ENCODE data around the gene TBCD. TPM values are rescaled to one million over a fixed set of nuclear protein-coding genes. Genes with fewer than 3 reads are reported as not detected.
"Not testable (repeated sequence)": the region's sequence is repeated elsewhere in the genome, so short reads cannot be mapped to it uniquely, and the experiment has no call there.

The TBCD gene
- total RNA-seq, 6 experiments from 2014 or later: 47.3 to 67.6 (median 62.5) TPM

DNA sequence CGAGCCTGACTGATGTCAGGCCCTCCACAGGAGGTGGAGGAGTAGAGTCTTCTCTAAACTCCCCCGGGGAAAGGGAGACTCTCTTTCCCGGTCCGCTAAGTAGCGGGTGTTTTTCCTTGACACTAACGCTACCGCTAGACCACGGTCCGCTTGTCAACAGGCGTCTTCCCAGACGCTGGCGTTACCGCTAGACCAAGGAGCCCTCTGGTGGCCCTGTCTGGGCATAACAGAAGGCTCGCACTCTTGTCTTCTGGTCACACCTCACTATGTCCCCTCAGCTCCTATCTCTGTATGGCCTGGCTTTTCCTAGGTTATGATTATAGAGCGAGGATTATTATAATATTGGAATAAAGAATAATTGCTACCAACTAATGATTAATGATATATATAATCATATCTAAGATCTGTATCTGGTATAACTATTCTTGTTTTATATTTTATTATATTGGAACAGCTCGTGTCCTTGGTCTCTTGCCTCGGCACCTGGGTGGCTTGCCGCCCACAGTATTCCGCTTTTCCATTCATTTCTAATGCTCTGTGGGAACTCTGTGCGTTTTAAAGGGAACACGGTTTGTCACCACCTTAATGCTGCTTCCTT, 26.0 kb downstream of the TBCD start:
- not testable (repeated sequence) for H3K36me3 Mint-ChIP-seq (ENCODE audit: low read depth); H3K9me3 Mint-ChIP-seq; DNase-seq; H3K4me3 Mint-ChIP-seq; H3K27me3 Mint-ChIP-seq (ENCODE audit: insufficient read depth); H3K27ac Mint-ChIP-seq; H3K4me1 Mint-ChIP-seq (ENCODE audit: low read depth)
- TF ChIP-seq, protein P1, sequence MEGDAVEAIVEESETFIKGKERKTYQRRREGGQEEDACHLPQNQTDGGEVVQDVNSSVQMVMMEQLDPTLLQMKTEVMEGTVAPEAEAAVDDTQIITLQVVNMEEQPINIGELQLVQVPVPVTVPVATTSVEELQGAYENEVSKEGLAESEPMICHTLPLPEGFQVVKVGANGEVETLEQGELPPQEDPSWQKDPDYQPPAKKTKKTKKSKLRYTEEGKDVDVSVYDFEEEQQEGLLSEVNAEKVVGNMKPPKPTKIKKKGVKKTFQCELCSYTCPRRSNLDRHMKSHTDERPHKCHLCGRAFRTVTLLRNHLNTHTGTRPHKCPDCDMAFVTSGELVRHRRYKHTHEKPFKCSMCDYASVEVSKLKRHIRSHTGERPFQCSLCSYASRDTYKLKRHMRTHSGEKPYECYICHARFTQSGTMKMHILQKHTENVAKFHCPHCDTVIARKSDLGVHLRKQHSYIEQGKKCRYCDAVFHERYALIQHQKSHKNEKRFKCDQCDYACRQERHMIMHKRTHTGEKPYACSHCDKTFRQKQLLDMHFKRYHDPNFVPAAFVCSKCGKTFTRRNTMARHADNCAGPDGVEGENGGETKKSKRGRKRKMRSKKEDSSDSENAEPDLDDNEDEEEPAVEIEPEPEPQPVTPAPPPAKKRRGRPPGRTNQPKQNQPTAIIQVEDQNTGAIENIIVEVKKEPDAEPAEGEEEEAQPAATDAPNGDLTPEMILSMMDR (IDR thresholded peaks at IDR 0.05): peak; percentile 66

- H3K9me3 Mint-ChIP-seq: no peaks in the 10 kb centered on the region
These were observed 27.7 kb downstream of the TBCD start for GRCh38 chr17:82779541-82779940.

DNA sequence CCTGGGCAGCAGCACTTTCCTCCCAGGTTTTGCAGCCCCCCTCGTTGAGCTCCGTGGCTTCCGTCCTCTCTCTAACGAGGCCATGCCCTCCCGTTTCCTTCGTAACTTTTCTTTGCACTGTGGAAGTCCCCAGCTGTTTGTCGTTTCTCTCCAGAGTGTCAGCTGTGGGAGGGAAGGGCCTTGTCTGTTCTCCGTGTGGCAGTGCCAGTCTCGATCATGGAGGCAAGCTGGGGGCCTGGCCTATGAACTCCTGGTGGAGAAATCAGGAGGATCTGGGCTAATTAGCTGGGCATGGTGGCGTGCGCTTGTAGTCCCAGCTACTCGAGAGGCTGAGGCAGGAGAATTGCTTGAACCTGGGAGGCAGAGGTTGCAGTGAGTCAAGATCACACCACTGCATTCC, 28.3 kb downstream of the TBCD start:
- H3K36me3 Mint-ChIP-seq (ENCODE audit: low read depth): peaks cover 5% of the 10 kb centered on the region; the same call in 1 of the 2 replicates
- no peak for DNase-seq
- TF ChIP-seq, protein P1 (IDR thresholded peaks at IDR 0.05): no peak
- H3K9me3 Mint-ChIP-seq: no peaks in the 10 kb centered on the region
- H3K4me1 Mint-ChIP-seq (ENCODE audit: low read depth): peaks cover 6% of the 10 kb centered on the region; the same call in 1 of the 2 replicates
- H3K4me3 Mint-ChIP-seq: no peak overlapping the region
- peak overlapping the region; percentile 46; the same call in 1 of the 2 replicates for H3K27ac Mint-ChIP-seq
- no peaks in the 10 kb centered on the region; the same call in 1 of the 2 replicates for H3K27me3 Mint-ChIP-seq (ENCODE audit: insufficient read depth)

More at GRCh38 chr17:82779541-82779940, 27.7 kb downstream of the TBCD start:
- Mint-ChIP-seq H3K36me3 (ENCODE audit: low read depth) (peaks cover 5% of the 10 kb centered on the region; the same call in 1 of the 2 replicates), H3K27ac (no peak overlapping the region), H3K4me3 (no peak overlapping the region), H3K27me3 (ENCODE audit: insufficient read depth) (no peaks in the 10 kb centered on the region; the same call in 1 of the 2 replicates), H3K4me1 (ENCODE audit: low read depth) (peaks cover 6% of the 10 kb centered on the region; the same call in 1 of the 2 replicates)
- DNase-seq: no peak
- TF ChIP-seq, protein P1 (IDR thresholded peaks at IDR 0.05): no peak

GRCh38 chr17:82780971-82781893, 29.4 kb downstream of the TBCD start:
- H3K36me3 Mint-ChIP-seq (ENCODE audit: low read depth): peaks cover 5% of the 10 kb centered on the region; the same call in 1 of the 2 replicates
- H3K4me1 Mint-ChIP-seq (ENCODE audit: low read depth): peaks cover 6% of the 10 kb centered on the region; the same call in 1 of the 2 replicates
- H3K27ac Mint-ChIP-seq: no peak overlapping the region; the same call in 1 of the 2 replicates
- H3K9me3 Mint-ChIP-seq: no peaks in the 10 kb centered on the region
- TF ChIP-seq, protein P1 (IDR thresholded peaks at IDR 0.05): no peak
- no peak for DNase-seq
- no peak overlapping the region for H3K4me3 Mint-ChIP-seq
- H3K27me3 Mint-ChIP-seq (ENCODE audit: insufficient read depth): no peaks in the 10 kb centered on the region; the same call in 1 of the 2 replicates

GRCh38 chr17:82781894-82782274, 30.0 kb downstream of the TBCD start:
- TF ChIP-seq, protein P1 (IDR thresholded peaks at IDR 0.05): peak; percentile 97
- Mint-ChIP-seq H3K27ac (no peak overlapping the region), H3K4me3 (no peak overlapping the region), H3K4me1 (ENCODE audit: low read depth) (peaks cover 6% of the 10 kb centered on the region; the same call in 1 of the 2 replicates), H3K36me3 (ENCODE audit: low read depth) (peaks cover 5% of the 10 kb centered on the region; the same call in 1 of the 2 replicates), H3K27me3 (ENCODE audit: insufficient read depth) (no peaks in the 10 kb centered on the region), H3K9me3 (no peaks in the 10 kb centered on the region)
- DNase-seq: peak; percentile 60

All from HFFc6 (cell line).